NB4 (cell line): ENCODE results near the gene DMBX1.

Experiments
- POLR2A ChIP-seq: IDR thresholded peaks from 2 replicates; pipeline ENCODE4 v1.6.1; 2011; ENCODE audit warnings: mild to moderate bottlenecking; ENCODE audit not compliant: insufficient read length; ENCODE audit errors: extremely low read depth
- TF ChIP-seq, protein P1 (sequence below): IDR thresholded peaks from 2 replicates; pipeline ENCODE4 v1.6.1; 2011; ENCODE audit warnings: low read depth, low read length

DNA sequence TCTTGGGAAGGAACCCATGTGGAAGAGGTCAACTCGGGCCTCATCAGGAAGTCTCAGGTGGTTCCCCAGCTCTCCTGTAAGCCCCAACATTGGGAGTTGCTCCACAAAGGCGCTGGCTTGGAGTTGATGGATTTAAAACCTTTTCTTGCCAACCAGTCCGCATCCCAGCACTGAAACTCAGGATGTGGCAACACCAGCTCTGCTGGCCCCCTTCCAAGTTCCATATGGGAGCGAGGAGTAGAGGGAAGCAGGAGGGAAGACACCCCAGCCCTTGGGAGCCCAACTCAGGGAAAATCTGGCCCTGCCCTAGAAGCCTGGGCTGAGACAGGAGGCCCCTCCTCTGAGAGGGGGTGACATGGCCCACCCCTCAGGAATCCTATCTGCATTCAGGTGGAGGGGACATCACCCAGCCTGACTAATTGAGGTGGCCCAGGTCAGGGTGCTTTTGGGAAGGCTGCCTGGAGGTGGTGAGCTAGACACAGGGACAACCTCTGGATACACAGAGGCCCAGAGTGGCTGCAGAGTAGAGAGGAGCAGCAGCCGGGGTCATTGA is 33.1 kb upstream of the DMBX1 start:
- no peak for TF ChIP-seq POLR2A
- TF ChIP-seq, protein P1, sequence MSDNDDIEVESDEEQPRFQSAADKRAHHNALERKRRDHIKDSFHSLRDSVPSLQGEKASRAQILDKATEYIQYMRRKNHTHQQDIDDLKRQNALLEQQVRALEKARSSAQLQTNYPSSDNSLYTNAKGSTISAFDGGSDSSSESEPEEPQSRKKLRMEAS, result no peak
